AG09309 (cell line): ENCODE data around the gene PPFIBP1.

Experiments
- DNase-seq: peaks from one replicate; pipeline ENCODE4 v3.0.0-alpha.2; 2010; ENCODE audit warnings: low read depth
- H3K4me3 ChIP-seq: 2 replicates; pipeline ENCODE4 v1.5.1; 2011; ENCODE audit warnings: mild to moderate bottlenecking, low read depth, low read length, moderate library complexity; ENCODE audit not compliant: control insufficient read depth
- TF ChIP-seq, protein P1 (sequence below): IDR thresholded peaks from 2 replicates; pipeline ENCODE4 v1.5.1; 2011; ENCODE audit warnings: mild to moderate bottlenecking, low read depth, low read length, inconsistent platforms; ENCODE audit not compliant: insufficient read depth, control insufficient read depth; ENCODE audit errors: missing control alignments

The PPFIBP1 gene

DNA sequence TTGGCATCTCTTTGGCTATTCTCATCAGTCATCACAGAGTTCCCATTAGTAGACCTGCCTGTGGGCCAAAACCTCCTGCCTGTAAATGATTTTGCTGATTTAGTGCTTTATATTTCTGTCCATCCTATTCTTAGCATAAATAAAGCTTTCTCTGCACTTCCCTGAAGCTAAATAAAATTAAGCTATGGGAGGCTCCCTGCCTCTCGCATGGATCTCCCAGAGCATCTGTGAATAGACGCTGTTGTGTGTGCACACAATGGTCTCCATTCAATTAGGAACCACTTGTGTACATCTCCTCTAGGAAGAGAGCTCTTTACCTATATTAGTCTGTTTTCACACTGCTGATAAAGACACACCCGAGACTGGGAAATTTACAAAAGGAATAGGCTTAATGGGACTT lies 80.4 kb downstream of the PPFIBP1 start:
- DNase-seq: no peak
- no peak overlapping the region for H3K4me3 ChIP-seq
- TF ChIP-seq, protein P1, sequence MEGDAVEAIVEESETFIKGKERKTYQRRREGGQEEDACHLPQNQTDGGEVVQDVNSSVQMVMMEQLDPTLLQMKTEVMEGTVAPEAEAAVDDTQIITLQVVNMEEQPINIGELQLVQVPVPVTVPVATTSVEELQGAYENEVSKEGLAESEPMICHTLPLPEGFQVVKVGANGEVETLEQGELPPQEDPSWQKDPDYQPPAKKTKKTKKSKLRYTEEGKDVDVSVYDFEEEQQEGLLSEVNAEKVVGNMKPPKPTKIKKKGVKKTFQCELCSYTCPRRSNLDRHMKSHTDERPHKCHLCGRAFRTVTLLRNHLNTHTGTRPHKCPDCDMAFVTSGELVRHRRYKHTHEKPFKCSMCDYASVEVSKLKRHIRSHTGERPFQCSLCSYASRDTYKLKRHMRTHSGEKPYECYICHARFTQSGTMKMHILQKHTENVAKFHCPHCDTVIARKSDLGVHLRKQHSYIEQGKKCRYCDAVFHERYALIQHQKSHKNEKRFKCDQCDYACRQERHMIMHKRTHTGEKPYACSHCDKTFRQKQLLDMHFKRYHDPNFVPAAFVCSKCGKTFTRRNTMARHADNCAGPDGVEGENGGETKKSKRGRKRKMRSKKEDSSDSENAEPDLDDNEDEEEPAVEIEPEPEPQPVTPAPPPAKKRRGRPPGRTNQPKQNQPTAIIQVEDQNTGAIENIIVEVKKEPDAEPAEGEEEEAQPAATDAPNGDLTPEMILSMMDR: no peak

DNA sequence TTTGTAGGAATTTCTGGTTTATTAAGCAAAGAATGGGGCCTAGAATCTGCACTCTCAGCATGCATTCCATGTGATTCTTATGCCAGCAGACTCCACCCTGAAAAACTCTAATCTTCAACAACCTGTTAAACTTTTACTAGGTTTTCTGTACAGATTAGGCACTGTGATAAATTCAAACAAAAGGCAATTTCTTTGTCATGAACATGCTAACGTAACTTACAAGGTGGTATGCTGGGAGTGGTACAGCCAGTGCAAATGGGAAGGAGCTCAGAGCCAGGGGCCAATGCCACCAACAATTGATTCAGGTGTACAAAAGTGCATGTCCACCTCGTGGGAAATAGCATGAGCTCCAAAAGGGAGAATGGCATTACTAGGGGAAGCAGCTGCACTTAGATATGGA lies 83.0 kb downstream of the PPFIBP1 start:
- DNase-seq: no peak
- TF ChIP-seq, protein P1: no peak
- no peak overlapping the region for H3K4me3 ChIP-seq

- DNase-seq: no peak
- H3K4me3 ChIP-seq: no peak overlapping the region
- TF ChIP-seq, protein P1: no peak
These were observed 83.6 kb downstream of the PPFIBP1 start for GRCh38 chr12:27607591-27607990.

GRCh38 chr12:27608890-27609289 lies 84.9 kb downstream of the PPFIBP1 start:
- TF ChIP-seq, protein P1: no peak
- H3K4me3 ChIP-seq: peak overlapping the region; percentile 19

DNA sequence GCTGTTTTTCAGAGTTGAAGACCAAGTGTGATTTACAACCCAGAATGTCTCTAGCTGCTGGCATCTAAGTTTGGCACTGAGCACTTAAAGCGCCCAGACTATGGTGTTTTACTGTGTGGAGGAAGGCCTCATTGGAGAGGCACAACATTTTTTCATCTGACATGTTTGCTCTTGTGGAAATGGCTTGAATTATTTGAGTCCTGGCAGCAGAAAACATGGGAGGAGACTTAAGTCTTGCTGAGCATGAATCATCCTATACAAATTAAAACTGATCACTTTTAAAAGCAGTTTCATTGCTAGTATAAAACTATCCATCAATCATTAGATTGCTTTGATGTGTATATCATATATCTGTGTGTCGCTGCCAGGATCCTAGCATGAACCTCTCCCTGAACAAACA lies 86.4 kb downstream of the PPFIBP1 start:
- TF ChIP-seq, protein P1: no peak
- H3K4me3 ChIP-seq: no peak overlapping the region
- DNase-seq: no peak

More at GRCh38 chr12:27608890-27609289, 84.9 kb downstream of the PPFIBP1 start:
- DNase-seq: no peak

GRCh38 chr12:27614386-27614785 lies 90.4 kb downstream of the PPFIBP1 start:
- TF ChIP-seq, protein P1: no peak
- H3K4me3 ChIP-seq: no peak overlapping the region
- DNase-seq: no peak

DNA sequence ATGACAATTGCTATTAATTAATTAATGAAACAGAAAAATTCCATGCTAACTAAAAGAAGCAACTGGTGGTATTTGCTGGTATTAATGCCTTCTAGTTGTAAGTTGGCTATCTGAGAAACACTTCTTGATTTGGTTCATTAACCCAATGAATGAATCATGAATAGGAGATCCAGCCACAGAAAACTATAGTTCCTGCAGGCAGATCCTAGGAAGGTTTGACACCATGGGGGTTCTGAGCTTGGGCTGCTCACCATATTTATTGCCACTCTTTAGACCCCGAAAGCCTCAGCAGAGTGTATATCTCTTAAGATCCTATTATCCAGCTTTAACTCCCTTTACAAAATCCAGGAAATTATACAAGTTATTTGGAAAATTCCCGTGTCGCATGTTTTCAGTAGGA lies 90.9 kb downstream of the PPFIBP1 start:
- TF ChIP-seq, protein P1: no peak
- no peak overlapping the region for H3K4me3 ChIP-seq
- DNase-seq: no peak
